Gastrocnemius medialis (tissue), 4 donors: ENCODE measurements around the gene ZNF507. TPM values are rescaled to one million over a fixed set of nuclear protein-coding genes. Genes with fewer than 3 reads are reported as not detected.

ENCODE experiments used
- ATAC-seq, 2 donors: fragments of 150-250 bp; one replicate each; pipeline ENCODE4 v1.9.1; 2016
- DNase-seq, 2 donors: peaks; one replicate each; pipeline ENCODE4 v3.0.0-alpha.2; 2019
- H3K27ac ChIP-seq, 4 donors: fragments of 200-600 bp; sonication (generic); 1 replicate in 1 of 4; 2 replicates in 3 of 4; pipeline ENCODE4 v1.5.1; 2016 to 2018; ENCODE audit warnings: mild to moderate bottlenecking in 2 of 4, moderate library complexity in 1 of 4
- H3K27me3 ChIP-seq, 3 donors: fragments of 200-600 bp; sonication (generic) in 2 of 3; 1 replicate in 1 of 3; 2 replicates in 2 of 3; pipeline versions ENCODE4 v1.5.1 to v1.6.0; 2016 to 2019; ENCODE audit warnings: mild to moderate bottlenecking in 1 of 3, moderate library complexity in 1 of 3
- H3K36me3 ChIP-seq, 2 donors: fragments of 200-600 bp; sonication (generic) in 1 of 2; one replicate each; pipeline ENCODE4 v1.5.1; 2017 to 2018
- H3K4me1 ChIP-seq, 2 donors: fragments of 200-600 bp; sonication (generic) in 1 of 2; one replicate each; pipeline ENCODE4 v1.5.1; 2016 to 2017; ENCODE audit warnings: mild to moderate bottlenecking in 2 of 2
- H3K4me3 ChIP-seq, 4 donors: fragments of 200-600 bp; sonication (generic) in 3 of 4; 1 replicate in 1 of 4; 2 replicates in 3 of 4; pipeline ENCODE4 v1.5.1; 2016 to 2019; ENCODE audit warnings: mild to moderate bottlenecking in 2 of 4
- H3K9me3 ChIP-seq, 3 donors: fragments of 200-600 bp; sonication (generic) in 2 of 3; 1 replicate in 1 of 3; 2 replicates in 2 of 3; pipeline ENCODE4 v1.5.1; 2016 to 2019
- CTCF ChIP-seq, 5 experiments: fragments of 450-650 bp in 3 of 5; fragments of 200-600 bp in 2 of 5; sonication (generic) in 2 of 5; IDR thresholded peaks in 4 of 5; conservative IDR thresholded peaks in 1 of 5; 1 replicate in 4 of 5; 2 replicates in 1 of 5; pipeline ENCODE4 v1.5.1; 2016 to 2019; ENCODE audit warnings: antibody characterized with exemption in 5 of 5, mild to moderate bottlenecking in 3 of 5, moderate library complexity in 3 of 5
- POLR2A ChIP-seq, 2 donors: fragments of 450-650 bp; IDR thresholded peaks; one replicate each; pipeline ENCODE4 v1.6.1; 2017; ENCODE audit warnings: antibody characterized with exemption in 2 of 2, mild to moderate bottlenecking in 2 of 2, moderate library complexity in 2 of 2
- in situ Hi-C, 4 donors: fragments of 200-750 bp; cut with MboI; loops; one replicate each; pipeline versions ENCODE4 v1.15.0 to v1.8.0; 2017; ENCODE audit warnings: low sequenced_read_pairs in 4 of 4
- intact Hi-C: fragments of 100-400 bp; cut with DNase I; formaldehyde crosslinking; loops from one replicate; pipeline ENCODE4 v1.15.1; 2023; ENCODE audit warnings: low total_unique reads
- total RNA-seq, 4 donors: library from RNA; depleted of rRNA; stranded (reverse); fragments of >200 nt; gene quantifications; one replicate each; pipeline versions ENCODE4 v1.1.0 to v1.2.3, GENCODE V29; 2016

ZNF507 gene
- total RNA-seq, 4 donors from 2014 or later, result 11.9 to 21.8 (median 17.8) TPM

- no peak for TF ChIP-seq POLR2A (IDR thresholded peaks at IDR 0.05)
- no peak for TF ChIP-seq CTCF (IDR thresholded peaks at IDR 0.05 in 4 of 5, conservative IDR thresholded peaks at IDR 0.05 in 1 of 5)
- H3K36me3 ChIP-seq, result peaks cover 0 to 54% of the 10 kb centered on the region in 2 donors
- in situ Hi-C loops, result loop anchor here in 1 of 4 donors (25.0 kb wide), 1 partner anchor 326 kb away; the partner anchor contains the start of genes ANKRD27, NUDT19 and RGS9BP
- DNase-seq, result no peak
- no peaks in the 10 kb centered on the region for H3K9me3 ChIP-seq
- H3K4me3 ChIP-seq, result no peak overlapping the region
- ATAC-seq, result no peak
- H3K27me3 ChIP-seq, result no peaks in the 10 kb centered on the region
- intact Hi-C loops, result no loop called here
- peaks cover 8 to 19% of the 10 kb centered on the region in 2 donors for H3K4me1 ChIP-seq
- H3K27ac ChIP-seq, result no peak overlapping the region
Measured at GRCh38 chr19:32361574-32362317, 16.3 kb downstream of the ZNF507 start.

GRCh38 chr19:32362318-32362691 is 16.9 kb downstream of the ZNF507 start:
- Histone ChIP-seq H3K4me1 (peaks cover 8 to 25% of the 10 kb centered on the region in 2 donors), H3K27ac (no peak overlapping the region), H3K4me3 (no peak overlapping the region), H3K9me3 (no peaks in the 10 kb centered on the region), H3K27me3 (no peaks in the 10 kb centered on the region), H3K36me3 (peaks cover 0 to 48% of the 10 kb centered on the region in 2 donors)
- no peak for TF ChIP-seq CTCF (IDR thresholded peaks at IDR 0.05 in 4 of 5, conservative IDR thresholded peaks at IDR 0.05 in 1 of 5)
- TF ChIP-seq POLR2A (IDR thresholded peaks at IDR 0.05), result no peak
- in situ Hi-C loops (loop anchor here in 1 of 4 donors (25.0 kb wide), 1 partner anchor 325 kb away; the partner anchor contains the start of genes ANKRD27, NUDT19 and RGS9BP), intact Hi-C loops (no loop called here)
- DNase-seq, result no peak
- ATAC-seq, result no peak

GRCh38 chr19:32363175-32363574 is 17.8 kb downstream of the ZNF507 start:
- no peaks in the 10 kb centered on the region for H3K9me3 ChIP-seq
- no peak for TF ChIP-seq POLR2A (IDR thresholded peaks at IDR 0.05)
- TF ChIP-seq CTCF (IDR thresholded peaks at IDR 0.05 in 4 of 5, conservative IDR thresholded peaks at IDR 0.05 in 1 of 5), result no peak
- H3K27me3 ChIP-seq, result no peaks in the 10 kb centered on the region
- intact Hi-C loops (no loop called here), in situ Hi-C loops (loop anchor here in 1 of 4 donors (25.0 kb wide), 1 partner anchor 324 kb away; the partner anchor contains the start of genes ANKRD27, NUDT19 and RGS9BP)
- peaks cover 11 to 29% of the 10 kb centered on the region in 2 donors for H3K4me1 ChIP-seq
- ATAC-seq, result peak; percentile 53 to 75
- DNase-seq, result no peak
- H3K36me3 ChIP-seq, result peaks cover 0 to 40% of the 10 kb centered on the region in 2 donors
- peak overlapping the region; percentile 51 to 76 (median 72) for H3K27ac ChIP-seq
- no peak overlapping the region for H3K4me3 ChIP-seq

GRCh38 chr19:32363632-32364031 is 18.2 kb downstream of the ZNF507 start:
- ATAC-seq (peak; percentile 8 to 25), DNase-seq (no peak)
- intact Hi-C loops (no loop called here), in situ Hi-C loops (loop anchor here in 1 of 4 donors (25.0 kb wide), 1 partner anchor 324 kb away; the partner anchor contains the start of genes ANKRD27, NUDT19 and RGS9BP)
- peaks cover 0 to 35% of the 10 kb centered on the region in 2 donors for H3K36me3 ChIP-seq
- no peak overlapping the region for H3K4me3 ChIP-seq
- no peaks in the 10 kb centered on the region for H3K27me3 ChIP-seq
- H3K27ac ChIP-seq, result peak overlapping the region; percentile 51 to 76 (median 72)
- TF ChIP-seq POLR2A (IDR thresholded peaks at IDR 0.05) (no peak), CTCF (IDR thresholded peaks at IDR 0.05 in 4 of 5, conservative IDR thresholded peaks at IDR 0.05 in 1 of 5) (no peak)
- peaks cover 11 to 29% of the 10 kb centered on the region in 2 donors for H3K4me1 ChIP-seq
- H3K9me3 ChIP-seq, result no peaks in the 10 kb centered on the region
